HCEC 1CT (cell line): Measurements from ENCODE around the gene SMYD5.
A peak's percentile ranks its signal among the peaks of the same experiment; 100 is the strongest.

Source experiments
- DNase-seq: peaks from one replicate; pipeline ENCODE4 v3.0.0-alpha.2; 2017

The SMYD5 gene

DNA sequence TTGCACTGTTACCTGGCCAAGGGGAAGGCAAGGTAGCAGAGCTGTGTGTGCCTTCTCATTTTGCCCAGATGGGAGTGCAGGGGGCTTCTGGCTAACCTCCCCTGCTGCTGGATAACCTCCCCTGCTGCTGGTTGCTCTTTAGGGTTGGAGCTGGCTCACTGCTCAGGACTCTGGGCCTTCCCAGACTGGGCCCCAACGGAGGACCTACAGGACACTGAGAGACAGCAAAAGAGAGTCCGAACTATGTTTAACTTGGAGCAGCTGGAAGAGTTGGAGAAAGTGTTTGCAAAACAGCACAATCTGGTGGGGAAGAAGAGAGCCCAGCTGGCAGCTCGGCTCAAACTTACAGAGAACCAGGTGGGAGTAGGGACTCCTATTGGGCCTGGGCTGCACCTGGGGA is 5.8 kb upstream of the SMYD5 start:
- no peak for DNase-seq

- no peak for DNase-seq
Measured at GRCh38 chr2:73210019-73210418, 4.0 kb upstream of the SMYD5 start.

DNA sequence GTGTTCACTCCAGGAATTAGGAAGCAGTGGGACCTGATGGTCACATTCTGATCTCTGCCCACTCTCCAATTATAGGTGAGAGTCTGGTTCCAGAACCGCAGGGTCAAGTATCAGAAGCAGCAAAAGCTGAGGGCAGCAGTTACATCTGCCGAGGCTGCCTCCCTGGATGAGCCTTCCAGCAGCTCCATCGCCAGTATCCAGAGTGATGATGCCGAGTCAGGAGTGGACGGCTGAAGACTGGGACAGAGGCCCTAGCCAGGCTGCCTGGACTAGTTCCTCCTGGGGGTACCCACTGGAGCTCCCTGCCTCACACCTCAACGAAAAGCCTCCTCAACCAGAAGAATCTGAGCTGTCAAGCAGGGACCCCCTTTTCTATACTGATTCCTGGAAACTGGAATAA is 3.3 kb upstream of the SMYD5 start:
- DNase-seq, result no peak

DNA sequence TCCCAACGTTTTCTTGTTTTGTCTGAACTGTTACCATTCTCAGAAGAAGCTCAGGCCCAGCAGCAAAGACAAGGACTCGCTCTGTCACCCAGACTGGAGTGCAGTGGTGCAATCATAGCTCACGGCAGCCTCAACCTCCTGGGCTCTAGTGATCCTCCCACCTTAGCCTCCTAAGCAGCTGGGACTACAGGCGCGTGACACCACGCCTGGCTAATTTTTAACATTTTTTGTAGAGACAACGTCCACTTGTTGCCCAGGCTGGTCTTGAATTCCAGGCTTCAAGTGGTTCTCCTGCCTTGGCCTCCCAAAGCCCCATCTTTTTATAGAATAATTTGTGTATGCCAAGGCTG is 2.0 kb upstream of the SMYD5 start:
- no peak for DNase-seq

DNA sequence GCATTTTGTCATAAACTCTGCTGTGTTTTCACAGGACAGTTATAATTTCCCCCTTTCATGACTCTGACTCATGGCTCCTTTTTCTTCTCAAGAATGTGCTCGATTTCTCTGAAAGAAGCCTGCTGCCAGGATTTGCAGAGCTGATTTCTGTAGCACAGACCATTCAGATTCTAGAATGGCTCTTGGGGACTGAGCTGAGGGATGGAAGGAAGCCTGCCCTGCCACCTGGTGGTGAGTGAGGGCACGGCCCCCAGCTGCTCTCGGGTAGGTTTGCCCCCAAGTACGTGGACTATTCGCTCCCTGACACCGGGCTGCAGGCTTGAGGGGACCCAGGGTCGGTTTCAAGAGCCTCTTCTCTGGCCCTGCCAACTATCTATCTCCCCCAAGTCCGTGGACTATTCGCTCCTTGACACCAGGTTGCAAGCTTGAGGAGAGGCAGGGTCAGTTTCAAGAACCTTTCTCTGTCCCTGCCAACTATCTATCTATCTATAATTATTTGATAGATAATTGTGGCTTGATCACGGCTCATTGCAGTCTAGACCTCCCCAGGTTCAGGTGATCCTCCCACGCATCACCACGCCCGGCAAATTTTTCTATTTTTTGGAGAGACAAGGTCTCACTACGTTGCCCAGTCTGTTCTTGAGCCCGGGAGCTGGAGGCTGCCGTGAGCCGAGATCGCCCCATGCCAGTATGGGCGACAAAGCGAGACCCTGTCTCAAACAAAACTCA is 1.4 kb upstream of the SMYD5 start:
- peak; percentile 67 for DNase-seq

DNA sequence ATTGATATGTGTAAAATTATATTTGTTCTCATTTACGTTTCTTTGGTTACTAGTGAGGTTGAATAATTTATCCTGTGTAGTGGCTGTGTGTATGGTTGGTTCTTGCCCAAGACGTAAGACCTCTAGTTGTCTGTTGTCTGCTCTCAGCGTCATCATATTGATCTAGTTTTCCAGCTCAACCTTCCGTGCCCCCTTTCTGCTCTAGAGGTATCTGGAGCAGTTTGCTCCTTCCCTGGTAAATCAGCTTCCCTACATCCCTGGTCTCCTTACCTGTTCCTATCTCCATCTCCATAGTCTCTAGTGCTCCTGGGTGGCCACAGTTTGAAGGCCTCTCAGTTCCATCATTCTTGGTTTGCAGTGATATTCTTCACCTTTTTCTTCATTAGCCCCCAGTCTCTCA is 1.2 kb downstream of the SMYD5 start:
- DNase-seq, result no peak

- no peak for DNase-seq
Measured at GRCh38 chr2:73217160-73217559, 3.1 kb downstream of the SMYD5 start.

- no peak for DNase-seq
Measured at GRCh38 chr2:73217826-73218225, 3.8 kb downstream of the SMYD5 start.

DNA sequence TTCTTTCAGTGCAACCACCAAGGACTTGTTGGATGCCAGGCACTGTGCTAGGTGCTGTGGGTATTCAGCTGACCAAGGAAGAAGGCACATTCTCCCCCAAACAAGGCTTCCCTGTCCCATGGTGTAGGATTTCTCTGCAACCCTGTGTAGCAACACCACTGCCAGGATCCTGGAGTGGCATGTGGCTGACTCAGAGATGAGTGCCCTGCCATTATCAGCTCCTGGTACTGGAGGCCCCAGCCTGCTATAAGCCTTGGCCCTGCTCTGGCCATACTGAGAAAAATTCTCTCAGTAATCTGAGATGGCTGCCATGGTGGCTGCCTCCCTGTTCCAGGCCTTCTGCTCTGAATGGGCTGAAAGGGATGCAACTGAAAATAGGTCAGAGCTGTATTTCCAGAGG is 4.3 kb downstream of the SMYD5 start:
- DNase-seq, result no peak

- no peak for DNase-seq
Measured at GRCh38 chr2:73223821-73224220, 9.8 kb downstream of the SMYD5 start.

- DNase-seq, result no peak
Measured at GRCh38 chr2:73225513-73226360, 11.7 kb downstream of the SMYD5 start.

DNA sequence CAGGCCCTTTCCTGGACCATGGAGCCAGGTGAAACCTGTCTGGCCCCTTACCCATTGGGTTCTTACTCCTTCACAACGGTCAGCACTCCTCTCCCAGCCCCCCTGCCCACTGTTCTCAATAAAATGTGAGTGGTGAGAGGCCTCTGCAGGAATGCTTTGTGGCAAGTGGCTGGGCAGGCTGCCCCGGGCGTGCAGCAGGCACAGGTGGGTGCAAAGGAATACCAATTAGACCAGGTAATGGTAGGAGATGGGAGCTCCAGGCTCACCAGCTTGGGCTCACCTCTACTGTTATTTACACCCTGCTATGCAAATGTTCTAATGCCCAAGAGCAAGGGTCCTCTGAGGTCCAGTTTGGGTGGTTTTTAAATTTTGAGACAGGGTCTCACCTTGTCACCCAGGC is 13.0 kb downstream of the SMYD5 start:
- DNase-seq, result no peak

- DNase-seq, result no peak
Measured at GRCh38 chr2:73228631-73229030, 14.6 kb downstream of the SMYD5 start.

DNA sequence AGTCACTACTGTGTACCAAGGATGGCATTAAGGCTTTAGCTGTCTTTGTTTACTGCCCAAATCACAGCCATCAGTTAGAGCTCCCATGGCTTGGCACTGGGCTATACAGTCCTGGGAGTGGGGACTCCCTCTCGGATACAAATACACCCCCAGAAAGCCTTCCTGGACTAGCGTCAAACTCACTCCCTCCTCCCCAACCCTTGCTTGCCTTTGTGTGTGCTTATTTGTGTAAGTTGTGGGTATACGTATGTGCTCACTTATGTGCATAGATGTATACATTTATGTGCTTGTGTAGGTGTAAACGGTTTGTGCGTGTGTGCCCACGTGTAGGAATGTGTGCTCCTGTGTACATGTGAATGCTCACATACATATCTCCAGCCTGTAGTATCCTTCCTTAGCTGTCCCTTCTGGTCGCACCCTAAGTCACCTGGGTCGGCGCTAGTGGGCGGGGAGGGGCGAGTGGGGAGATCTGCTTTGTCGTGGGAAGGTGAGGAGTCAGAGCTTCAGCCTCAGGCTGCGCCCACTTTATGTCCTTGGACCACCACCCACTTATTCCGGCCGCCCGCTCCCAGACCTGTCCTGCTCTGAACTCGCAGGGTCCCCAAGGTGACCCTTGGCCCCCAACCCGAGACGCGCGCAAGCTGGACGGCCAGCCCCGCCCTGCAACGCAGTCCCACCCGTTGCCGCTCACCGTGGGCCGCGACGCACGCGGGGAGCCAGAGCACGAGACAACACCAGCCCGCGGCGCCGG is 18.5 kb downstream of the SMYD5 start:
- DNase-seq, result no peak

DNA sequence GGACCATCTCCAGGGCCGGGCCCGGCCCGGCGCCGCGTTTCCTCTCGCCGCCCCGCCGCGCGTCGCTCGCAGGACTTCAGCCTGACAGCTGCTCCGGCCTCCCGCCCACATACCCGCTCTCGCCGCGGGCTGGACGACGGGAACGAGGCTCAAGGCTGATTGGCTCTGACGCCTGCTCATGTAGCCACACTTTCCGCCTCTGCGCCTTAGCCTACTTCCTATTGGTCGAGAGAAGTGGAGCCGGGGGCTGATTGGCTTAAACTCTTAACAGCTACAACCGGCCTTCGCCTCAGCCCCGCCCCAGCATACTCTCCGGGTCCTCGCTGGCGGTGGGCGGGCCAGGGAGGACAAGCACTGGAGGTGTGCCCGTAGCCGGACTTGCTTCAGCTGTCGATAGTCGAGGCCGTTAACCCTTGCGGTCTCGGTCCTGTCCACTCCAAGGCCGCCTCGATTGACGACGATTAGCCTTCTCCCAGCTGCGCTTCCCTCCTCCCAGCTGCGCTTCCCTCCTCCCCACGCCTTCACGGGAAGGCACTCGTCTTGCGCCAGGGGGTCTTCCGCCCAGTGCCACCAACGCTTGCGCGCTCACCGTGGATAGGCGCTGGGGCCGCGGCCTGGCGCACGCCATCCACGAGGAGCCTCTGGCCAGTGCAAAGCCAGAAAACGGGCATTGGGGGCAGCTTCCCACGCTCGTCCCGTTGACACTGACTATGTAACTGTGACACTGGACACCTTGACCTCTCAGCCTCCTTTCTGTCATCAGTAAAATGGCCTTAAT is 19.3 kb downstream of the SMYD5 start, which contains the start of gene PRADC1:
TSS of gene PRADC1 (minus strand) at position 86 of the 778 bp plus-strand sequence. CDS start at position 7, 79 bp downstream.
- DNase-seq, result peak; percentile 99

DNA sequence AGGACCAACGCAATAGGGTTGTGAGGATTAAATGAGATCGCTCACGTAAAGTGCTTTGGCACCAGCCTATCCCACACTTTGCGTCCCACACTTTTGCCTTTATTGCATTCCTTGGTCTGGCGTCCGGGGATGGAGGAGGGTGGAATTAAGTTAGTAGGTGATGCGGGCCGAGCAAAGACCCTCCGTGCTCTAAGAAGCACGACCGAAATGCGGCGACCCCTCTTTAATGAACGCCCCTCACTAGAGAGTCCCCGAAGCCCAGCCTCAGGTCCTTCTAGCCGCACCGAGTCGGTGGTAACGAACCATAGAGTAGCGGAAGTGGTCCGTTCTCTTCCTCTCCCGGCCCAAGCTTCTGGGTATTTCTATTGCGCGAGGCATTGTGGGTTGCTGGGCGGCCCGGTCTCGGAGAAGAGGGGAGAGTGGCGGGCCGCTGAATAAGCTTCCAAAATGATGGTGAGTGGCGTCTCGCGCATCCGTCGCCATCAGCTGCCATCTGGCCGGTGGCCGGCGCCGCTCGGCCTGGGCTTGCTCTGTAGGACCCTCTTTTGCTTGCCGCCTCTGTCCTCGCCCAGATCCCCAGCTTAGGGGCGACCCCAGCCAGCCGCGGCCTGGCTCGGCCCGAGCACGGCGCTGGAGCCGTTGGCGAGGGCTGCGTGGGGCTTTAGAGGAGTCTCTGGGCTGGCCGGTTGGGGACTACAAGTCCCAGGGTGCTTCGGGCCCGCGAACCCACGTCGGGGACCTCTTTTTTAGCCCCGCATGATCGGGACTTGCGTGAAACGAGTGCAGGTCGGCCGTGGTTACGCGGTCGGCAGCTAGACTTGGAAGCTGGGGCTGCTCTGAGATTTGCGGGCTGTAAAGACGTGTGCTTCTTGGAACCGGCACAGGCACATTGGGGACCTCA is 20.1 kb downstream of the SMYD5 start, which contains the start of gene CCT7:
TSS of gene CCT7 (plus strand) at position 377 of the 901 bp plus-strand sequence. CDS start at position 448, 71 bp downstream.
- peak; percentile 85 for DNase-seq

DNA sequence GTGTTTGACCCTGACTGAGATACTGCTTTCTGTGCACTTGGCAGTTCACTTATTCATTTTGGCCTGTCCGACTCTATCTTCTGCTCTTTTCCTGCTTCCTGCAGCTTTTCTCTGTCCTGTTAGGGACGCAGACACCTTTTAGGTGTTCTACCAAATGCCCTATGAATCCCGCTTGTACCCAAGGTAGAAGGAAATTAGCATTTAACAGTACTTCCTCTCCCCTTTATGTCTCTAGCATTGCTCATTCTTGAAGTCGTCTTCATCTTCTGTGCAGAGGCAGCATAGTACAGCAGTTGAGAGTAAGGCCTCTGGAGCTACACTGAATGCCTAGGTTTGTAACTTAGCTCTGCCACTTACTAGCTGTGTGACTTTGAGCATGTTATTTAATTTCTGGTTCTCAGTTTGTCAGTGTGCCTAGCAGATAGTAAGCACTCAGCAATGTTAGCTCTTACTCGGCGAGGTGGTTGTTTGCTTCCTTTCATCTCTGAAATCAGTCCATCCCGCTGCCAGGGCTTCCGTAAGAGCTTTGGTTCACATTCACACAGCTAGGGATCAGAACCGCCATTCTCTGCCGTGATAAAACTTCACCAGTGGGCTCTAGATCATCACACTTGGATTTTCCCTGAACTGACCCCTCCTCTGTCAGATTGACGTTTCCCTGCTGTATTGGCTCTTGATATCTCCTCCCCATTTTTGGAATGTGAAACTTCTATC is 21.4 kb downstream of the SMYD5 start:
- DNase-seq, result no peak

DNA sequence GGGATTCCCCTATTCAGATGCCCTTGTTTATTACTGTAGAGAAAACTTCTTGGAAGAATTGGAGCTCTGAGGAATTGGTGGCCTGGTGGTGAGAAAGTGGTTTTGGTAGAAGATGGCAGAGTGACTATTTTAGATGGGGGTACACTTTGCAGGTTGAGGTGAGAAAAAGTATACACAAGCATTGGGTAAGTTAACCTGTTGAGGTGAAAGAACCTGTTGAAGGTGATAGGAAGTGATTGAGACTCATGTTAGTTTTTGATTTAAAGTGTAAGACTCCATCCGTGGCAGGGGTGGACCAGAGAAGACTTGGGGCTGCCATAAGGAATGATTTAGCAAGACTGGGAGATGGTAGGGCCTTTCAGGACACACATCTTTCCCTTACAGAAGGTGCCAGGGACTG is 23.1 kb downstream of the SMYD5 start:
- DNase-seq, result no peak

GRCh38 chr2:73238149-73238548 is 24.1 kb downstream of the SMYD5 start:
- DNase-seq, result no peak

DNA sequence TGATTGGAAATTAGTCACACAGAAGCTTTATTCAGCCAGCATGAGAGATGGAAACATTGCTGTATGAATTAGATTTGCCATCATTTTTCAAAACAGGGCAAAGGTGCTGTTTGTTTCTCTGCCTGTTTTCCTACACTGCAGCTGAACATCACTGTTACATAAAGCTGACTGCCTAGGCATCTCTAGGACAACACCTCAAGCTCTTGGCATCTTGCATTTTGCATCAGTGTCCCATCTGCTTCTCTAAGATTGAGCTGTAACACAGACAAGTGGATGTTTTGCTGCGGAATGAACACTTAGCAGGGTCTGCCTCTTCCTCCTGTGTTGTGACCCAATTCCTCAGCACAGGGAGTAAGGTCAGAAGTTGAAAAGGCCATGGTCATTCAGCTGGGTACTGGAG is 24.9 kb downstream of the SMYD5 start:
- no peak for DNase-seq

DNA sequence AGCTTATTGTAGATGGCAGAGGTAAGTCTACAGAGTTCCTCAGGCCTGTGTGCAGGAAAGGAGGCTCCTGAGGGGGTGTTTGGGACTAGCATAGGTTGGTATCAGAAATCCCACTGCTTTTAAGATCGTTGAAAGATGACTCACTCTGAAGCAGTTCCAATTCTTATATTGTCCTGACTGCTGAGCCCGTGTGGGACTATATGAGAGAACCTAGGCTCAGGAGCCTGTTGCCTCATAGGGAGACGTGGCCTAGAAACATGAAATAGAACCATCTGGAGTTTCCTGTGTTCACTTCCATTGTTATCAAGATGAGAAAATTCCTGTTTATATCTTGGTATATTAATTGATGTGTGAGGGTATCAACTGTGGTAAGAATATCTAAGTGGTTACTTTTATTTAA is 25.7 kb downstream of the SMYD5 start:
- peak; percentile 75 for DNase-seq
